ENCODE measurements around the gene GRIP1.

GRIP1 gene

DNA sequence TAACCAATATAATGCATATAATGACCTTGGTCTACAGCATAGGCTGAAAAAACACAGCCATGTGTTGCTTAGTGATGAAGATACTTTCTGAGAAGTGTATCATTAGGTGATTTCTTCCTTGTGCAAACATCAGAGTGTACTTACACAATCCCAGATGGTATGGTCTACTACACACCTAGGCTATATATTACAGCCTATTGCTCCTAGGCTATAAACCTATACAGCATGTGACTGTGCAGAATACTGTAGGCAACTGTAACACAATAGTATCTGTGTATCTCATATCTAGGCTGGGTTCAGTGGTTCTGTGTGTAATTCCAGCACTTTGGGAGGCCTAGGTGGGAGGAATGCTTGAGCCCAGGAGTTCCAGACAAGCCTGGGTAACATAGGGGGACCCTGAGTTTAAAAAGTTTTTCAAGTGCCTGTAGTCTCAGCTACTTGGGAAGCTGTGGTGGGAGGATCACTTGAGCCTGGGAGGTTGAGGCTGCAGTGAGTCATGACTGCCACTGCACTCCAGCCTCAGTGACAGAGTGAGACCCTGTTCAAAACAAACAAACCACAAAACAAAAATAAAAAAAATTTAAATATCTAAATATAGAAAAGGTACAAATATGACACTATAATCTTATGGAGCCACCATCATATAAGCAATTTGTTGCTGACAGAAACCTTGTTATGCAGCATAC is 66.6 kb downstream of the GRIP1 start:
- no peak for TF ChIP-seq EZH2 (IDR thresholded peaks at IDR 0.05; ENCODE audit: borderline replicate concordance, low read depth, low read length, severe bottlenecking)
- TF ChIP-seq, protein P1, sequence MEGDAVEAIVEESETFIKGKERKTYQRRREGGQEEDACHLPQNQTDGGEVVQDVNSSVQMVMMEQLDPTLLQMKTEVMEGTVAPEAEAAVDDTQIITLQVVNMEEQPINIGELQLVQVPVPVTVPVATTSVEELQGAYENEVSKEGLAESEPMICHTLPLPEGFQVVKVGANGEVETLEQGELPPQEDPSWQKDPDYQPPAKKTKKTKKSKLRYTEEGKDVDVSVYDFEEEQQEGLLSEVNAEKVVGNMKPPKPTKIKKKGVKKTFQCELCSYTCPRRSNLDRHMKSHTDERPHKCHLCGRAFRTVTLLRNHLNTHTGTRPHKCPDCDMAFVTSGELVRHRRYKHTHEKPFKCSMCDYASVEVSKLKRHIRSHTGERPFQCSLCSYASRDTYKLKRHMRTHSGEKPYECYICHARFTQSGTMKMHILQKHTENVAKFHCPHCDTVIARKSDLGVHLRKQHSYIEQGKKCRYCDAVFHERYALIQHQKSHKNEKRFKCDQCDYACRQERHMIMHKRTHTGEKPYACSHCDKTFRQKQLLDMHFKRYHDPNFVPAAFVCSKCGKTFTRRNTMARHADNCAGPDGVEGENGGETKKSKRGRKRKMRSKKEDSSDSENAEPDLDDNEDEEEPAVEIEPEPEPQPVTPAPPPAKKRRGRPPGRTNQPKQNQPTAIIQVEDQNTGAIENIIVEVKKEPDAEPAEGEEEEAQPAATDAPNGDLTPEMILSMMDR (IDR thresholded peaks at IDR 0.05; ENCODE audit: borderline replicate concordance, extremely low read depth, low read length, poor library complexity, severe bottlenecking), result no peak
- Histone ChIP-seq H3K9me3 (ENCODE audit: insufficient read depth, low read length, severe bottlenecking) (no peaks in the 10 kb centered on the region), H3K27ac (ENCODE audit: low read length) (no peak overlapping the region), H3K4me3 (ENCODE audit: low read depth in 1 of 2, low read length in 2 of 2) (no peak overlapping the region), H4K20me1 (ENCODE audit: insufficient read depth, low read length) (no peaks in the 10 kb centered on the region; the same call in 1 of the 2 replicates), H3K4me2 (ENCODE audit: insufficient read depth, low read length) (no peak overlapping the region), H2AFZ (ENCODE audit: low read depth, low read length) (no peak overlapping the region), H3K79me2 (ENCODE audit: insufficient read depth, low read length) (no peaks in the 10 kb centered on the region), H3K36me3 (ENCODE audit: insufficient read depth, low read length) (no peaks in the 10 kb centered on the region), H3K27me3 (ENCODE audit: insufficient read depth, low read length, poor library complexity) (no peaks in the 10 kb centered on the region), H3K9ac (ENCODE audit: low read depth, low read length) (no peak overlapping the region), H3K4me1 (ENCODE audit: insufficient read depth, low read length) (peaks cover 18% of the 10 kb centered on the region)
- ATAC-seq (ENCODE audit: insufficient read depth, low read depth), result no peak
- no peak for DNase-seq

DNA sequence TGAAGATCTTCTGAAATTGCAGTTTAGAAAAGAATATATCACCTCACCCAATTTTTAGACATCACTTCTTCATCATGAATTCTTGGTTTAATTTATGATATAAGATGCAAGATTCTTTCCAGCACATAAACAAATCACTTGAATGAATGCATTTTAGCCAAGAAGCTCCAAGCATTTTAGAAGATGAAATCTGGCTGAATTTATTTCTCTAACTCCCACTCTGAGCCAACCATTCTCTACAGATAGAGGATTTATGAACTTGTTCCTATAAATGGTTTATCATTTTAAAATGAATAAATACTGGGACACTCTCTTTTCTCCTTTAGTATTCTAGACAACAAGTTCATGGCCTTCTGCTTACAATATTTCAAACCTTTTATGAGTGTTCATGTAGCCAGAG is 71.7 kb downstream of the GRIP1 start:
- no peak for ATAC-seq (ENCODE audit: insufficient read depth, low read depth)
- Histone ChIP-seq H3K79me2 (ENCODE audit: insufficient read depth, low read length) (no peaks in the 10 kb centered on the region), H3K4me3 (ENCODE audit: low read depth in 1 of 2, low read length in 2 of 2) (no peak overlapping the region), H4K20me1 (ENCODE audit: insufficient read depth, low read length) (no peaks in the 10 kb centered on the region), H3K4me2 (ENCODE audit: insufficient read depth, low read length) (no peak overlapping the region), H3K36me3 (ENCODE audit: insufficient read depth, low read length) (no peaks in the 10 kb centered on the region), H3K27me3 (ENCODE audit: insufficient read depth, low read length, poor library complexity) (no peaks in the 10 kb centered on the region), H2AFZ (ENCODE audit: low read depth, low read length) (no peak overlapping the region), H3K4me1 (ENCODE audit: insufficient read depth, low read length) (peaks cover 8% of the 10 kb centered on the region; the same call in 1 of the 2 replicates), H3K9me3 (ENCODE audit: insufficient read depth, low read length, severe bottlenecking) (no peaks in the 10 kb centered on the region), H3K27ac (ENCODE audit: low read length) (no peak overlapping the region), H3K9ac (ENCODE audit: low read depth, low read length) (no peak overlapping the region)
- no peak for DNase-seq
- TF ChIP-seq, protein P1 (IDR thresholded peaks at IDR 0.05; ENCODE audit: borderline replicate concordance, extremely low read depth, low read length, poor library complexity, severe bottlenecking), result no peak
- no peak for TF ChIP-seq EZH2 (IDR thresholded peaks at IDR 0.05; ENCODE audit: borderline replicate concordance, low read depth, low read length, severe bottlenecking)

DNA sequence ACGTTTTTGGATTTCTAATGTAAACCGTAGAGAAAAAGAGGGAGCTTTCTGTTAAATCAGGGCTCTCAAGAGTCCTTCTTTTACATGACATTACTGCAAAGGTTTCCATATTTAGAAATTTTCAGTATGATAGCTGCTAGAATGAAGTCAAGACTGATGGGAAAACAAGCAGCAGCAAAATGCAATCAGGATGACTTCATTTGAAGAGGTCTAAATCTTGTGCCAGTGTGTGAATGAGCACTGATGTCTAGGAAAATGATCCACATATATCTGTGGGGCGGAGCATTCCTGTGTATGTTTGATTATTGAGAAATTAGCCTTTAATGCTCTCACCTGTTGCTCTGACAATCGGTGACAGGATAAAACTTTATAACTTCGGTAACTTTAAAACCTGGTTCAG is 73.6 kb downstream of the GRIP1 start:
- Histone ChIP-seq H3K27me3 (ENCODE audit: insufficient read depth, low read length, poor library complexity) (no peaks in the 10 kb centered on the region), H3K9ac (ENCODE audit: low read depth, low read length) (no peak overlapping the region), H3K79me2 (ENCODE audit: insufficient read depth, low read length) (no peaks in the 10 kb centered on the region), H4K20me1 (ENCODE audit: insufficient read depth, low read length) (no peaks in the 10 kb centered on the region), H3K36me3 (ENCODE audit: insufficient read depth, low read length) (no peaks in the 10 kb centered on the region), H3K9me3 (ENCODE audit: insufficient read depth, low read length, severe bottlenecking) (no peaks in the 10 kb centered on the region), H3K4me2 (ENCODE audit: insufficient read depth, low read length) (no peak overlapping the region), H2AFZ (ENCODE audit: low read depth, low read length) (no peak overlapping the region), H3K4me3 (ENCODE audit: low read depth in 1 of 2, low read length in 2 of 2) (no peak overlapping the region), H3K27ac (ENCODE audit: low read length) (no peak overlapping the region), H3K4me1 (ENCODE audit: insufficient read depth, low read length) (peaks cover 8% of the 10 kb centered on the region; the same call in 1 of the 2 replicates)
- ATAC-seq (ENCODE audit: insufficient read depth, low read depth), result no peak
- no peak for DNase-seq
- TF ChIP-seq, protein P1 (IDR thresholded peaks at IDR 0.05; ENCODE audit: borderline replicate concordance, extremely low read depth, low read length, poor library complexity, severe bottlenecking), result no peak
- TF ChIP-seq EZH2 (IDR thresholded peaks at IDR 0.05; ENCODE audit: borderline replicate concordance, low read depth, low read length, severe bottlenecking), result no peak

All from DND-41 (cell line).